K562 (cell line): ENCODE results near the gene TFAP2E. TPM values are rescaled to one million over a fixed set of nuclear protein-coding genes. Genes with fewer than 3 reads are reported as not detected.

Experiments
- AFF4 ChIP-seq: sonication (generic); formaldehyde crosslinking; IDR thresholded peaks from 2 replicates; pipeline ENCODE4 v1.8.0; 2023; ENCODE audit warnings: mild to moderate bottlenecking, missing genetic modification reagents
- CHD1 ChIP-seq: fragments of 200-600 bp; sonication (generic); IDR thresholded peaks from one replicate; pipeline ENCODE4 v1.6.1; 2012; ENCODE audit warnings: mild to moderate bottlenecking, moderate library complexity, low read length, inconsistent platforms
- CTCF ChIP-seq, 3 experiments: IDR thresholded peaks in 2 of 3; conservative IDR thresholded peaks in 1 of 3; 2 replicates each; pipeline ENCODE4 v1.5.1; 2011 to 2012; ENCODE audit warnings: low read length in 3 of 3, mild to moderate bottlenecking in 3 of 3, control low read depth in 2 of 3, improper control_type of control experiment in 1 of 3, inconsistent platforms in 1 of 3, low read depth in 1 of 3, mixed read lengths in 1 of 3, moderate library complexity in 1 of 3; ENCODE audit not compliant: insufficient read depth in 2 of 3
- E2F8 ChIP-seq: fragments of 450-650 bp; IDR thresholded peaks from 2 replicates; pipeline ENCODE4 v1.7.1; 2018; ENCODE audit warnings: mild to moderate bottlenecking, low read depth; ENCODE audit not compliant: partially characterized antibody
- ESRRA ChIP-seq: fragments of 450-650 bp; IDR thresholded peaks from 2 replicates; pipeline ENCODE4 v1.6.1; 2014; ENCODE audit warnings: low read depth, mild to moderate bottlenecking, moderate library complexity, borderline replicate concordance
- GABPB2 ChIP-seq: fragments of 250-450 bp; sonication (Bioruptor Pico); conservative IDR thresholded peaks from 2 replicates; pipeline ENCODE4 v1.5.1; 2021; ENCODE audit warnings: mild to moderate bottlenecking
- HDGF ChIP-seq: fragments of 450-650 bp; IDR thresholded peaks from 2 replicates; pipeline ENCODE4 v1.6.1; 2016
- SMAD1 ChIP-seq: fragments of 150-350 bp; IDR thresholded peaks from 2 replicates; pipeline ENCODE4 v1.6.1; 2014; ENCODE audit warnings: low read length, low read depth; ENCODE audit not compliant: partially characterized antibody
- THAP7 ChIP-seq: fragments of 250-450 bp; sonication (Bioruptor Pico); IDR thresholded peaks from 2 replicates; pipeline ENCODE4 v1.5.0; 2021
- YBX1 ChIP-seq: fragments of 450-650 bp; IDR thresholded peaks from 2 replicates; pipeline ENCODE4 v1.7.1; 2016; ENCODE audit warnings: mild to moderate bottlenecking
- ZEB2 ChIP-seq: fragments of 450-650 bp; IDR thresholded peaks from 2 replicates; pipeline ENCODE4 v1.6.1; 2016
- ZNF232 ChIP-seq: sonication (generic); formaldehyde crosslinking; IDR thresholded peaks from 2 replicates; pipeline ENCODE4 v1.8.0; 2022; ENCODE audit warnings: mild to moderate bottlenecking, missing genetic modification reagents
- polyA plus RNA-seq, 8 experiments: library from polyadenylated mRNA; depleted of rRNA in 4 of 8; stranded (reverse) in 5 of 8; unstranded in 3 of 8; fragments of >200 nt; fragmentation: Nextera tagmentation in 2 of 8; fragmentation: Illumina TruSeq in 1 of 8; extraction: Ambion mirVana in 2 of 8; extraction: Trizol in 1 of 8; gene quantifications; 2 replicates each; pipeline versions ENCODE4 v1.2.1 to v1.2.3, GENCODE V29; 2011 to 2014; ENCODE audit warnings: inconsistent platforms in 1 of 8, missing spikeins in 1 of 8
- total RNA-seq, 7 experiments: library from RNA; depleted of rRNA in 6 of 7; stranded (reverse); fragments of >200 nt in 6 of 7; fragmentation: Illumina TruSeq in 2 of 7; extraction: Trizol in 2 of 7; gene quantifications; 2 replicates each; pipeline versions ENCODE4 v1.2.1 to v1.2.3, GENCODE V29; 2011 to 2021; ENCODE audit warnings: low replicate concordance in 1 of 7
- TF ChIP-seq, protein P1 (sequence below), 3 experiments: fragments of 200-800 bp in 1 of 3; fragments of 250-450 bp in 1 of 3; fragments of 450-650 bp in 1 of 3; sonication (Bioruptor Pico) in 1 of 3; sonication (Bioruptor generic) in 1 of 3; formaldehyde crosslinking in 1 of 3; IDR thresholded peaks; 2 replicates each; pipeline versions ENCODE4 v1.6.1 to v1.8.0; 2016 to 2022; ENCODE audit warnings: mild to moderate bottlenecking in 2 of 3, missing genetic modification characterization in 2 of 3, missing compliant biosample characterization in 1 of 3, moderate library complexity in 1 of 3

TFAP2E gene
- total and polyA plus RNA-seq, 9 of the 15 experiments (the other 6 are each of a cell fraction or from before 2014, with no cell fraction given), result 0.03 to 0.11 (median 0.07) TPM; not detected in 4

GRCh38 chr1:35641233-35641866 lies 68.2 kb downstream of the TFAP2E start, which contains the start of gene PSMB2 (continued):
- 0 out of 2 replicates have a peak, but pooled peaks have one; percentile 24 for TF ChIP-seq AFF4 (CRISPR knock-in tag)
- no peak for TF ChIP-seq THAP7 (CRISPR knock-in tag)
- TF ChIP-seq YBX1, result no peak
- TF ChIP-seq GABPB2 (CRISPR knock-in tag), result no peak
- peak; percentile 11; the same call in 1 of the 2 replicates for TF ChIP-seq ZEB2
- TF ChIP-seq SMAD1, result peak; percentile 87
- peak; percentile 82 for TF ChIP-seq E2F8
- TF ChIP-seq, protein P1, sequence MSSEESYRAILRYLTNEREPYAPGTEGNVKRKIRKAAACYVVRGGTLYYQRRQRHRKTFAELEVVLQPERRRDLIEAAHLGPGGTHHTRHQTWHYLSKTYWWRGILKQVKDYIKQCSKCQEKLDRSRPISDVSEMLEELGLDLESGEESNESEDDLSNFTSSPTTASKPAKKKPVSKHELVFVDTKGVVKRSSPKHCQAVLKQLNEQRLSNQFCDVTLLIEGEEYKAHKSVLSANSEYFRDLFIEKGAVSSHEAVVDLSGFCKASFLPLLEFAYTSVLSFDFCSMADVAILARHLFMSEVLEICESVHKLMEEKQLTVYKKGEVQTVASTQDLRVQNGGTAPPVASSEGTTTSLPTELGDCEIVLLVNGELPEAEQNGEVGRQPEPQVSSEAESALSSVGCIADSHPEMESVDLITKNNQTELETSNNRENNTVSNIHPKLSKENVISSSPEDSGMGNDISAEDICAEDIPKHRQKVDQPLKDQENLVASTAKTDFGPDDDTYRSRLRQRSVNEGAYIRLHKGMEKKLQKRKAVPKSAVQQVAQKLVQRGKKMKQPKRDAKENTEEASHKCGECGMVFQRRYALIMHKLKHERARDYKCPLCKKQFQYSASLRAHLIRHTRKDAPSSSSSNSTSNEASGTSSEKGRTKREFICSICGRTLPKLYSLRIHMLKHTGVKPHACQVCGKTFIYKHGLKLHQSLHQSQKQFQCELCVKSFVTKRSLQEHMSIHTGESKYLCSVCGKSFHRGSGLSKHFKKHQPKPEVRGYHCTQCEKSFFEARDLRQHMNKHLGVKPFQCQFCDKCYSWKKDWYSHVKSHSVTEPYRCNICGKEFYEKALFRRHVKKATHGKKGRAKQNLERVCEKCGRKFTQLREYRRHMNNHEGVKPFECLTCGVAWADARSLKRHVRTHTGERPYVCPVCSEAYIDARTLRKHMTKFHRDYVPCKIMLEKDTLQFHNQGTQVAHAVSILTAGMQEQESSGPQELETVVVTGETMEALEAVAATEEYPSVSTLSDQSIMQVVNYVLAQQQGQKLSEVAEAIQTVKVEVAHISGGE (CRISPR knock-in tag; IDR thresholded peaks at IDR 0.05), result no peak
- TF ChIP-seq CHD1, result peak; percentile 1
- no peak for TF ChIP-seq HDGF
- TF ChIP-seq CTCF (IDR thresholded peaks at IDR 0.05 in 2 of 3, conservative IDR thresholded peaks at IDR 0.05 in 1 of 3; ENCODE audit: insufficient read depth in 2 of 3, low read depth in 1 of 3, low read length in 3 of 3), result peak in 1 of 3 experiments; percentile 14; a peak in 1 of 6 replicates
- TF ChIP-seq ESRRA, result peak; percentile 31; the same call in 1 of the 2 replicates
- TF ChIP-seq ZNF232 (CRISPR knock-in tag), result peak; percentile 81; the same call in 1 of the 2 replicates
